ENCODE data around the gene TNFRSF17. TPM values are rescaled to one million over a fixed set of nuclear protein-coding genes. Genes with fewer than 3 reads are reported as not detected.

TNFRSF17 gene
- total RNA-seq, 2 donors from 2014 or later: not detected

DNA sequence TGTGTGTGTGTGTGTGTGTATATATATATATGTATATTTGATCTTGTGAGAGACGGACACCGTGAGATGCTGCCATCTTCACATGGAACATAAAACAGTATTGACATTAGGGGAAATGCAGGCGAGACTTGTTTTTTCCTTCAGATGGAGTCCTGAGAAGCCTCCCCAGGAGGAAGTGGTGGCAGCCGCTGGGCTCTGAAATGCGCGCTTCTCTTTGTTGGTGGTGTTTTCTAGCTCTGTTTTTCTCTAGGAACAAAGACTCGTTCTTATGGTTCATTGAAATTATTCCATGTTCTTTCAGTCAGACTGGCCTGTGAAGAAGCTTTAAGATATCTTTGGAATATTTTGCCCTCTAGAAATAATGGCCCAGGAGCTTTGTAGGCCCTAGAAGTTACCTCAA lies 44.5 kb downstream of the TNFRSF17 start:
- Histone ChIP-seq H3K9me3 (no peaks in the 10 kb centered on the region), H3K27ac (no peak overlapping the region), H3K4me1 (peaks cover 0 to 13% of the 10 kb centered on the region in 2 donors), H3K36me3 (peaks cover 4% of the 10 kb centered on the region), H3K4me3 (no peak overlapping the region), H3K27me3 (no peaks in the 10 kb centered on the region)
- no peak for TF ChIP-seq CTCF (IDR thresholded peaks at IDR 0.05)
- DNase-seq (ENCODE audit: low spot score): no peak

GRCh38 chr16:12009922-12010321 lies 44.9 kb downstream of the TNFRSF17 start:
- Histone ChIP-seq H3K9me3 (no peaks in the 10 kb centered on the region), H3K27ac (peak overlapping the region in 1 of 2 donors; percentile 21), H3K27me3 (no peaks in the 10 kb centered on the region), H3K4me3 (no peak overlapping the region), H3K36me3 (peaks cover 4% of the 10 kb centered on the region), H3K4me1 (peaks cover 0 to 13% of the 10 kb centered on the region in 2 donors)
- no peak for TF ChIP-seq CTCF (IDR thresholded peaks at IDR 0.05)
- no peak for DNase-seq (ENCODE audit: low spot score)

DNA sequence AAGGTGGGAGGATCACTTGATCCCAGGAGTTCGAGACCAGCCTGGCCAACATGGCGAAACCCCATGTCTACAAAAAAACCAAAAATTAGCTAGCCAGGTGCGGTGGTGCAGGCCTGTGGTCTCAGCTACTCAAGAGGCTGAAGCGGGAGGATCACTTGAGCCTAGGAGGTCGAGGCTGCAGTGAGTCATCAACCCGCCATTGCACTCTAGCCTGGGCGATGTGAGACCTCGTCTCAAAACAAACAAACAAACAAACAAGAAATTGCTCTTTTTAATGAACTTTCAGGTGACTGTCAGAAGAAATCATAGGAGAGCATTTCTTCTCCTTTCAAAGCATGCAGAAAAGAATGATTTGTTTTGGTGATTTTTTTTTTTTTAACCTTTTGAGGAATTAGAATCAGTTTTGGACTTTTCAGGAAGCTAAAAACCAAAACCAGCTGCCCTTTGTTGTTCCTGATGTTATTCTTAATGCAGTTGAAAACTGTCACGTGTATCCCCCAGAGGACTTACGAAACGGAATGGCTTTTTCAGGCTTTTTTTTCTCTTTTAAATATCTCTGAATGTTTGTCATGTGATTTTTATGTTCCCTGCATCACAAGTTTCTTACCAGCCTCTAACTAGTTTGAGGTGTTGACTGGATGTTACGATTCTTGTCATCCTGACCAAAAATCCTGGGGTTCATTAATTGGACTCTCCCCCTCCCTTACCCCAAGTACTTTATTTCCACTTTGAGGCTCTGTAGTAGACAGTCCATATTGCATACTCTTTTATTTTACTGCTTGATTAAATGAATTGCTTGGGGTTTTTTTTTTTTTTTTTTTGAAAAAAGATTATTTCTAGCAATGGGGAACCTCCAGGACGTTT lies 45.6 kb downstream of the TNFRSF17 start:
- Histone ChIP-seq H3K36me3 (peaks cover 4% of the 10 kb centered on the region), H3K9me3 (no peaks in the 10 kb centered on the region), H3K4me1 (peaks cover 0 to 13% of the 10 kb centered on the region in 2 donors), H3K27ac (peak overlapping the region; percentile 13 to 21), H3K4me3 (no peak overlapping the region), H3K27me3 (no peaks in the 10 kb centered on the region)
- TF ChIP-seq CTCF (IDR thresholded peaks at IDR 0.05): no peak
- no peak for DNase-seq (ENCODE audit: low spot score)

DNA sequence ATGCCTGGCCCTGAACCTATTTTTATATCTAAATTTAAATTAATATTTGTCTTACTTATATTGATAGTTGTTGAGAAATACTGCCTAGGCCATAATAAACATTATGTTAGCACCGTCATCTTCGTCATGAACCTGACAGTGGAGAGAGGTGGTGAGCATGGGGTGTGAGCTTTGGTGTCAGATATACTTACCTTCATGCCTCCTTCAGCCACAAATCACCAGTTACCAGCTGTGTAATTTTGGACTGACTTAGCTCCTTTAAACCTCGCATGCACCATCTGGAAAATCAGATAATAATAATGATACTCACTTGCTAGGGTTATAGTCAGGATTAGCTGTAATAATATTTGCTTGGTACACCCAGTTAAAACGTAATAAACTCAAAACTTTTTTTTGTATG lies 46.6 kb downstream of the TNFRSF17 start:
- peaks cover 0 to 13% of the 10 kb centered on the region in 2 donors for H3K4me1 ChIP-seq
- H3K27ac ChIP-seq: no peak overlapping the region
- no peaks in the 10 kb centered on the region for H3K27me3 ChIP-seq
- no peak overlapping the region for H3K4me3 ChIP-seq
- no peaks in the 10 kb centered on the region for H3K9me3 ChIP-seq
- DNase-seq (ENCODE audit: low spot score): no peak
- peaks cover 4% of the 10 kb centered on the region for H3K36me3 ChIP-seq
- no peak for TF ChIP-seq CTCF (IDR thresholded peaks at IDR 0.05)

DNA sequence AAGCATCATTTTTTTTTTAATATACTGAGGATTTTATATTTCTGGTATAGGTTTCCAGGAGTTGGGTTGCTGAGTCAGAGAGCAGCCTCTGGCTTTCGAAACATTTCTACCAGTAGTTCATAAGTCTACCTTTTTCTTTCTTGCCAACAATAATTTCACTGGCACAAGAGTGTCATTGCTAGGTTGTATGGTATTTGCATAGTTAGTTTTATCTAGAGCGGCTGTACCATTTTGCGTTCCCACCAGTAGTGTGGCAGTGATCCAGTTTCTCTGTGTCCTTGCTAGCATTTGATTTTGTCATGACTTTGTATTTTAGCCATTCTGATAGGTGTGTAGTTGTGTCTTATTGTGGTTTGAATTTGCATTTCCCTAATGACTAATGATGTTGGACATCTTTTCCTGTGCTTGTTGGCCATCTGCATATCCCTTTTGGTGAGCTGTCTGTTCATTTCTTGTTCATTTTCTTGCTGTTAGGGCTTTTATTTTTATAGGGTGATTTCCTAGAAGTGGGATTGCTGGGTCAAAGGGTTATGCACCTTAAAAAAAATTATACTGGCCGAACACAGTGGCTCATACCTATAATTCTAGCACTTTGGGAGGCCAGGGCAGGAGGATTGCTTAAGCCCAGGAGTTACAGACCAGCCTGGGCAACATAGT lies 51.4 kb downstream of the TNFRSF17 start:
- Histone ChIP-seq H3K27ac (no peak overlapping the region), H3K36me3 (no peaks in the 10 kb centered on the region), H3K27me3 (no peaks in the 10 kb centered on the region), H3K9me3 (no peaks in the 10 kb centered on the region), H3K4me3 (no peak overlapping the region), H3K4me1 (peaks cover 0 to 5% of the 10 kb centered on the region in 2 donors)
- TF ChIP-seq CTCF (IDR thresholded peaks at IDR 0.05): no peak
- no peak for DNase-seq (ENCODE audit: low spot score)

Data from right atrium auricular region (tissue), 2 donors.